PC-9 (cell line): ENCODE data around the gene NOC4L.

Experiments used
- EZH2 ChIP-seq: fragments of 200-600 bp; sonication (generic); IDR thresholded peaks from 2 replicates; pipeline ENCODE4 v1.8.0; 2017; ENCODE audit warnings: antibody characterized with exemption, low read depth
- TF ChIP-seq, protein P1 (sequence below): fragments of 200-600 bp; sonication (generic); conservative IDR thresholded peaks from 2 replicates; pipeline ENCODE4 v1.6.1; 2017; ENCODE audit warnings: mixed run types, antibody characterized with exemption, mild to moderate bottlenecking, moderate library complexity

DNA sequence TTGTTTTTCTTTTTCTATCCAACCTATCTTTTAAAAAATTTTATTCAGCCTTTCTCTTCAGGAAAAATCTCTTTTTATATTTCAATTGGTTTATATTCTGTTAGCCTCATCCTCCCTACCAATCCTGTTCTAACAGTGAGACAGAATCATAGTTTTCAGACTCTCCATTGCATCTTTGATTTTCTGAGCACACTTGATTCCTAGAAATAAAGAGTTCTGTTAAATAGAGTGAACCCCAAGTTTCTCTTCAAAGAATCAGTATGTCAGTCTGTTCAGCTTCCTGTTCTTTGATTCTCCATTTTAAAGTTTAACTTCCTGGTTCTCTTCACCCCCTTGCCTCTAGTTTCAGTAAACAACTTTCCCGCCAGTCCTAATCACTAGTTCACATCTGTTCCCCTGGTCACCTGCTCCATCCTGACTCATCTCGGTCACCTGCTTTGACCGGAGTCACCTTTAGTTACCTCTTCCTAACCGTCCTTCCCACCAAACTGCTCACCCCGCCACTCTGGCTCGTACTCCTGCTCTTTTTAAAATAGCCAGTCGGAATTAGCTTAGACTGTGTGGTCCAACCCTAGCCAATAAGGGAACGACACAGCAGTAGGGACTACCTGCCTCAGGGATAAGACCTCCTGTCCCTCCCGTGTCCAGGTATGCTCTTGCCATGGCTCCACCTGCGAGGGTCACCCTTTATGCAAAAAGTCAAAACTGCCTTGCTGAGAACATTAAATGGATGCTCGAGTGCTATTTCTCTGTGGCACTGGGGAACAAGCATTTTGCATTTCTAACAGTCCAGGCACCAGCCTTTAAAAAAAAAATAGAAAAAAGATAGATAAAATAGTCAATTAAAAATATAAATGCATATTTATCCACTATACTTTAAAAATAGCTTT lies 48.5 kb upstream of the NOC4L start:
- TF ChIP-seq, protein P1, sequence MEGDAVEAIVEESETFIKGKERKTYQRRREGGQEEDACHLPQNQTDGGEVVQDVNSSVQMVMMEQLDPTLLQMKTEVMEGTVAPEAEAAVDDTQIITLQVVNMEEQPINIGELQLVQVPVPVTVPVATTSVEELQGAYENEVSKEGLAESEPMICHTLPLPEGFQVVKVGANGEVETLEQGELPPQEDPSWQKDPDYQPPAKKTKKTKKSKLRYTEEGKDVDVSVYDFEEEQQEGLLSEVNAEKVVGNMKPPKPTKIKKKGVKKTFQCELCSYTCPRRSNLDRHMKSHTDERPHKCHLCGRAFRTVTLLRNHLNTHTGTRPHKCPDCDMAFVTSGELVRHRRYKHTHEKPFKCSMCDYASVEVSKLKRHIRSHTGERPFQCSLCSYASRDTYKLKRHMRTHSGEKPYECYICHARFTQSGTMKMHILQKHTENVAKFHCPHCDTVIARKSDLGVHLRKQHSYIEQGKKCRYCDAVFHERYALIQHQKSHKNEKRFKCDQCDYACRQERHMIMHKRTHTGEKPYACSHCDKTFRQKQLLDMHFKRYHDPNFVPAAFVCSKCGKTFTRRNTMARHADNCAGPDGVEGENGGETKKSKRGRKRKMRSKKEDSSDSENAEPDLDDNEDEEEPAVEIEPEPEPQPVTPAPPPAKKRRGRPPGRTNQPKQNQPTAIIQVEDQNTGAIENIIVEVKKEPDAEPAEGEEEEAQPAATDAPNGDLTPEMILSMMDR, result no peak
- no peak for TF ChIP-seq EZH2
